Measurements from ENCODE around the gene TBCC. TPM values are rescaled to one million over a fixed set of nuclear protein-coding genes. Genes with fewer than 3 reads are reported as not detected.

TBCC gene
- total and polyA plus RNA-seq, 2 of the 8 experiments (the other 6 are each of a cell fraction or from before 2014, with no cell fraction given): 22.7 to 25.5 TPM

DNA sequence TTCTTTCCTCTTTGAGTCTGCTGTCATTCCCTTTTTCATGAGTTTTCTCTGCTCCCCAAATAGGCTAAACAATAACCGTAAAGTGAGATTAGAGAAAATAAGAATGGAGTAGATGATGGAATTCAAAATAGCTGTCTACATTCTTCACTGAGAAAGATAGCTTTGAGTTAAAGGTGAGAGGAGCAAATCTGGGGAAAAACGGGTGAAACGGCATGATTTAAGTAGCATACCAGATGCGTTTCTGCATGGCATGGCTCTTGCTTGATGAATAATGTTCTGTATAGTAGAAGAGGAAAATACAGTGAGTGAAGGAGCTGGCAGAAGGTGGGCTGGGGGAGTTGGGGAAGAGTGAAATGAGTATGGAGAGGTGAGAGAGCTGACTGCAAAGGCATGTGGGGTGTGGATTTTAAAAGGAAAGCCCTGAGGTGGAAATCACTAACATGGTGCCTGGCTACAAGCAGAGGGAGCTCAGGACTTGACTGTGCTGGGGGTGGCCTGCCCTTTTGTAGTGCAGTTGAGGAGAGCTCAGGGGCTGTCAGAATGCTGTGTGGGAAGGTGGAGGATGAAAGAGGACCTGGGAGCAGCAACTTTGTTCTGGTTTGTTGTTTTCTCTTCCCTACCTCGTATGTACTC lies 44.8 kb upstream of the TBCC start:
- POLR2A ChIA-PET (ENCODE audit: partially characterized antibody): interaction anchor here (0.5 to 13.8 kb wide), 17 partner anchors 8 to 155 kb away, joined by 3 to 277 read pairs (median 3); partner anchors contain the start of genes BICRAL, RPL7L1 and TBCC
- H3K79me2 ChIP-seq (ENCODE audit: control insufficient read depth in 1 of 2, insufficient read depth in 2 of 2, low read length in 2 of 2): peaks cover 4 to 41% of the 10 kb centered on the region in 2 experiments
- TF ChIP-seq TBP (IDR thresholded peaks at IDR 0.05; ENCODE audit: low read depth, low read length) (no peak), TAF1 (IDR thresholded peaks at IDR 0.05; ENCODE audit: low read depth, low read length) (0 out of 2 replicates have a peak, but pooled peaks have one; percentile 30), BRCA1 (IDR thresholded peaks at IDR 0.05; ENCODE audit: low read depth, low read length) (no peak), SIN3A (conservative IDR thresholded peaks at IDR 0.05 in 1 of 2, IDR thresholded peaks at IDR 0.05 in 1 of 2; ENCODE audit: low read depth in 1 of 2, low read length in 2 of 2) (no peak), RAD21 (IDR thresholded peaks at IDR 0.05 in 1 of 2, conservative IDR thresholded peaks at IDR 0.05 in 1 of 2; ENCODE audit: low read depth in 2 of 2, low read length in 2 of 2) (peak; percentile 13 to 31; a peak in 3 of 4 replicates), POLR2AphosphoS5 (IDR thresholded peaks at IDR 0.05; ENCODE audit: low read depth, low read length) (peak; percentile 61; the same call in 1 of the 2 replicates)

More for the DNA sequence above, 44.8 kb upstream of the TBCC start:
- Histone ChIP-seq H2BK12ac (ENCODE audit: low read depth, low read length) (no peak overlapping the region), H3K4me2 (ENCODE audit: insufficient read depth in 1 of 2, low read depth in 2 of 2, low read length in 2 of 2) (peak overlapping the region; percentile 12 to 30; a peak in 1 of 4 replicates), H3K56ac (replicated peaks; ENCODE audit: insufficient read length, low read depth, low read length) (no peak overlapping the region), H3K27me3 (replicated peaks in 1 of 4; ENCODE audit: control insufficient read depth in 3 of 4, extremely low read depth in 1 of 4, insufficient read depth in 3 of 4, low read length in 3 of 4) (no peaks in the 10 kb centered on the region), H3K14ac (ENCODE audit: insufficient read length) (no peak overlapping the region), H2AFZ (ENCODE audit: low read length) (no peak overlapping the region), H2AK5ac (ENCODE audit: low read depth, low read length) (no peak overlapping the region), H4K91ac (replicated peaks; ENCODE audit: insufficient read length, low read length) (no peak overlapping the region), H4K5ac (ENCODE audit: insufficient read length, low read depth, low read length) (no peak overlapping the region), H3K9ac (replicated peaks in 1 of 4; ENCODE audit: extremely low read depth in 1 of 4, low read depth in 3 of 4, low read length in 3 of 4) (peak overlapping the region in 1 of 4 experiments; percentile 33; a peak in 2 of 7 replicates), H4K8ac (ENCODE audit: extremely low read depth, insufficient read depth, low read length) (no peak overlapping the region), H2BK120ac (replicated peaks; ENCODE audit: low read depth, low read length) (no peak overlapping the region), H2BK20ac (ENCODE audit: low read length) (no peak overlapping the region), H2BK15ac (ENCODE audit: low read length) (no peak overlapping the region), H3K4me3 (ENCODE audit: extremely low read depth in 1 of 4, insufficient read depth in 2 of 4, low read depth in 3 of 4, low read length in 4 of 4) (no peak overlapping the region), H3K4me1 (replicated peaks in 1 of 4; ENCODE audit: control insufficient read depth in 3 of 4, insufficient read depth in 4 of 4, low read length in 3 of 4) (peaks cover 0 to 15% (median 10%) of the 10 kb centered on the region in 4 experiments; a peak in 4 of 7 replicates), H3K18ac (ENCODE audit: extremely low read depth, low read length) (no peak overlapping the region), H3K9me3 (ENCODE audit: insufficient read depth in 2 of 2, low read depth in 1 of 2, low read length in 1 of 2) (no peaks in the 10 kb centered on the region), H3K23me2 (ENCODE audit: low read depth, low read length) (no peaks in the 10 kb centered on the region), H3K36me3 (ENCODE audit: control insufficient read depth in 2 of 4, insufficient read depth in 4 of 4, low read length in 3 of 4) (peaks cover 0 to 3% (median 0%) of the 10 kb centered on the region in 4 experiments; a peak in 1 of 8 replicates), H3K4ac (replicated peaks; ENCODE audit: insufficient read length, low read depth, low read length) (no peak overlapping the region), H3K23ac (ENCODE audit: insufficient read length) (no peak overlapping the region), H2BK5ac (ENCODE audit: low read depth, low read length) (no peak overlapping the region), H4K20me1 (replicated peaks in 1 of 2; ENCODE audit: control insufficient read depth in 1 of 2, insufficient read depth in 2 of 2, low read length in 2 of 2) (peaks cover 0 to 7% of the 10 kb centered on the region in 2 experiments), H3K79me1 (ENCODE audit: low read depth, low read length) (no peaks in the 10 kb centered on the region), H3K27ac (ENCODE audit: low read depth, low read length) (no peak overlapping the region)
- CTCF ChIA-PET (ENCODE audit: partially characterized antibody): interaction anchor here (0.6 to 1.0 kb wide), 6 partner anchors 28 to 1691 kb away, joined by 3 to 5 read pairs (median 4); no protein-coding TSS in a partner anchor
- DNase-seq (ENCODE audit: low read depth in 1 of 2, low spot score in 2 of 2) (no peak), FAIRE-seq (no peak)
- 77% methylated on average over 5 of the region's 5 CpGs; no CpG with 5 or more reads in 1 of the 2 experiments for WGBS, 2 experiments (ENCODE audit: extremely low coverage in 1 of 2, insufficient coverage in 1 of 2, insufficient read length in 1 of 2, insufficient replicate concordance in 2 of 2, low coverage in 1 of 2, low lambda C conversion rate in 2 of 2, missing lambda C conversion rate in 1 of 2)
